ENCODE data around the gene F5. TPM values are rescaled to one million over a fixed set of nuclear protein-coding genes. Genes with fewer than 3 reads are reported as not detected.

The F5 gene
- total and polyA plus RNA-seq, 2 of the 13 experiments (the other 11 are each of a cell fraction or from before 2014, with no cell fraction given), result 38.3 to 64.0 TPM

DNA sequence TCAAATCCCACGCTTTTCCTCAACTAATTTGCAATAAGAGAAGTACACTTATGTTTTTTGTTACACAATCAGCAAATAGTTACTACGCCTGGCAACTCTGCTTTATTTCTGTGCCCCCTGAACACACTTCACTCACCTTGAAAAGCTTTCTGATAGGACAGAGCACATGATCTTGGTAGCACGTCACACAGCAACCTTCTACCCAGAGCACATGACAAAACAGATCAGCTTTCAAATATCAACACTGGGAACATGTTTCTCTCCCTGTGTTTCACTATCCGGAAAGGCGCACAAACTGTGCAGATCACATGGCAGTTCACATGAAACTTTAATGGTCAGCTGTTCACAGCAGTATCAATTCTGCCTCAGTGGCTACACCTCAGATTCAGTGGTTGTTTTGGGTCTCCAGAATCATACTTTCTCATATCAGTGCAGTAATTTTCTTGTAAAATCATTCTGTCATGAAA lies 102.7 kb downstream of the F5 start (continued):
- TF ChIP-seq, protein P1, sequence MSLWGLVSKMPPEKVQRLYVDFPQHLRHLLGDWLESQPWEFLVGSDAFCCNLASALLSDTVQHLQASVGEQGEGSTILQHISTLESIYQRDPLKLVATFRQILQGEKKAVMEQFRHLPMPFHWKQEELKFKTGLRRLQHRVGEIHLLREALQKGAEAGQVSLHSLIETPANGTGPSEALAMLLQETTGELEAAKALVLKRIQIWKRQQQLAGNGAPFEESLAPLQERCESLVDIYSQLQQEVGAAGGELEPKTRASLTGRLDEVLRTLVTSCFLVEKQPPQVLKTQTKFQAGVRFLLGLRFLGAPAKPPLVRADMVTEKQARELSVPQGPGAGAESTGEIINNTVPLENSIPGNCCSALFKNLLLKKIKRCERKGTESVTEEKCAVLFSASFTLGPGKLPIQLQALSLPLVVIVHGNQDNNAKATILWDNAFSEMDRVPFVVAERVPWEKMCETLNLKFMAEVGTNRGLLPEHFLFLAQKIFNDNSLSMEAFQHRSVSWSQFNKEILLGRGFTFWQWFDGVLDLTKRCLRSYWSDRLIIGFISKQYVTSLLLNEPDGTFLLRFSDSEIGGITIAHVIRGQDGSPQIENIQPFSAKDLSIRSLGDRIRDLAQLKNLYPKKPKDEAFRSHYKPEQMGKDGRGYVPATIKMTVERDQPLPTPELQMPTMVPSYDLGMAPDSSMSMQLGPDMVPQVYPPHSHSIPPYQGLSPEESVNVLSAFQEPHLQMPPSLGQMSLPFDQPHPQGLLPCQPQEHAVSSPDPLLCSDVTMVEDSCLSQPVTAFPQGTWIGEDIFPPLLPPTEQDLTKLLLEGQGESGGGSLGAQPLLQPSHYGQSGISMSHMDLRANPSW (CRISPR knock-in tag; IDR thresholded peaks at IDR 0.05; ENCODE audit: borderline replicate concordance), result no peak
- TF ChIP-seq MATR3 (CRISPR knock-in tag; IDR thresholded peaks at IDR 0.05) (no peak), KAT2B (IDR thresholded peaks at IDR 0.05; ENCODE audit: borderline replicate concordance, low read depth, low read length) (no peak), ZNF891 (CRISPR knock-in tag; IDR thresholded peaks at IDR 0.05) (no peak), MAFF (IDR thresholded peaks at IDR 0.05; ENCODE audit: low read depth, low read length) (peak; percentile 15; the same call in 1 of the 2 replicates), FOXA1 (IDR thresholded peaks at IDR 0.05) (no peak), FOXA1 (CRISPR knock-in tag; IDR thresholded peaks at IDR 0.05) (0 out of 2 replicates have a peak, but pooled peaks have one; percentile 22), ELF3 (CRISPR knock-in tag; IDR thresholded peaks at IDR 0.05) (peak; percentile 10; the same call in 1 of the 2 replicates), ZBTB21 (CRISPR knock-in tag; IDR thresholded peaks at IDR 0.05) (peak; percentile 83), SIX4 (CRISPR knock-in tag; IDR thresholded peaks at IDR 0.05) (peak; percentile 78), CREB1 (IDR thresholded peaks at IDR 0.05) (peak; percentile 76), CREB1 (CRISPR knock-in tag; IDR thresholded peaks at IDR 0.05) (peak; percentile 75), HOXA3 (CRISPR knock-in tag; IDR thresholded peaks at IDR 0.05) (peak; percentile 61), ZNF496 (CRISPR knock-in tag; IDR thresholded peaks at IDR 0.05; ENCODE audit: insufficient replicate concordance) (no peak), FOXK2 (IDR thresholded peaks at IDR 0.05) (peak; percentile 88), ZNF569 (CRISPR knock-in tag; IDR thresholded peaks at IDR 0.05; ENCODE audit: borderline replicate concordance) (no peak), SAP130 (CRISPR knock-in tag; IDR thresholded peaks at IDR 0.05; ENCODE audit: low read depth) (peak; percentile 94), KDM6A (CRISPR knock-in tag; IDR thresholded peaks at IDR 0.05; ENCODE audit: low read depth) (no peak), RBAK (CRISPR knock-in tag; IDR thresholded peaks at IDR 0.05) (no peak), ZNF598 (CRISPR knock-in tag; IDR thresholded peaks at IDR 0.05; ENCODE audit: borderline replicate concordance) (no peak), ZNF430 (CRISPR knock-in tag; IDR thresholded peaks at IDR 0.05) (0 out of 2 replicates have a peak, but pooled peaks have one; percentile 33), MED1 (CRISPR knock-in tag; IDR thresholded peaks at IDR 0.05) (peak; percentile 65)
- TF ChIP-seq, protein P2, sequence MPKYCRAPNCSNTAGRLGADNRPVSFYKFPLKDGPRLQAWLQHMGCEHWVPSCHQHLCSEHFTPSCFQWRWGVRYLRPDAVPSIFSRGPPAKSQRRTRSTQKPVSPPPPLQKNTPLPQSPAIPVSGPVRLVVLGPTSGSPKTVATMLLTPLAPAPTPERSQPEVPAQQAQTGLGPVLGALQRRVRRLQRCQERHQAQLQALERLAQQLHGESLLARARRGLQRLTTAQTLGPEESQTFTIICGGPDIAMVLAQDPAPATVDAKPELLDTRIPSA (CRISPR knock-in tag; IDR thresholded peaks at IDR 0.05; ENCODE audit: borderline replicate concordance), result no peak
- TF ChIP-seq, protein P3, sequence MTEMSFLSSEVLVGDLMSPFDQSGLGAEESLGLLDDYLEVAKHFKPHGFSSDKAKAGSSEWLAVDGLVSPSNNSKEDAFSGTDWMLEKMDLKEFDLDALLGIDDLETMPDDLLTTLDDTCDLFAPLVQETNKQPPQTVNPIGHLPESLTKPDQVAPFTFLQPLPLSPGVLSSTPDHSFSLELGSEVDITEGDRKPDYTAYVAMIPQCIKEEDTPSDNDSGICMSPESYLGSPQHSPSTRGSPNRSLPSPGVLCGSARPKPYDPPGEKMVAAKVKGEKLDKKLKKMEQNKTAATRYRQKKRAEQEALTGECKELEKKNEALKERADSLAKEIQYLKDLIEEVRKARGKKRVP (CRISPR knock-in tag; IDR thresholded peaks at IDR 0.05), result peak in 1 of 2 experiments; percentile 32; a peak in 1 of 4 replicates
- TF ChIP-seq, protein P4, sequence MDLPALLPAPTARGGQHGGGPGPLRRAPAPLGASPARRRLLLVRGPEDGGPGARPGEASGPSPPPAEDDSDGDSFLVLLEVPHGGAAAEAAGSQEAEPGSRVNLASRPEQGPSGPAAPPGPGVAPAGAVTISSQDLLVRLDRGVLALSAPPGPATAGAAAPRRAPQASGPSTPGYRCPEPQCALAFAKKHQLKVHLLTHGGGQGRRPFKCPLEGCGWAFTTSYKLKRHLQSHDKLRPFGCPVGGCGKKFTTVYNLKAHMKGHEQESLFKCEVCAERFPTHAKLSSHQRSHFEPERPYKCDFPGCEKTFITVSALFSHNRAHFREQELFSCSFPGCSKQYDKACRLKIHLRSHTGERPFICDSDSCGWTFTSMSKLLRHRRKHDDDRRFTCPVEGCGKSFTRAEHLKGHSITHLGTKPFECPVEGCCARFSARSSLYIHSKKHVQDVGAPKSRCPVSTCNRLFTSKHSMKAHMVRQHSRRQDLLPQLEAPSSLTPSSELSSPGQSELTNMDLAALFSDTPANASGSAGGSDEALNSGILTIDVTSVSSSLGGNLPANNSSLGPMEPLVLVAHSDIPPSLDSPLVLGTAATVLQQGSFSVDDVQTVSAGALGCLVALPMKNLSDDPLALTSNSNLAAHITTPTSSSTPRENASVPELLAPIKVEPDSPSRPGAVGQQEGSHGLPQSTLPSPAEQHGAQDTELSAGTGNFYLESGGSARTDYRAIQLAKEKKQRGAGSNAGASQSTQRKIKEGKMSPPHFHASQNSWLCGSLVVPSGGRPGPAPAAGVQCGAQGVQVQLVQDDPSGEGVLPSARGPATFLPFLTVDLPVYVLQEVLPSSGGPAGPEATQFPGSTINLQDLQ (CRISPR knock-in tag; IDR thresholded peaks at IDR 0.05), result no peak
- TF ChIP-seq, protein P5, sequence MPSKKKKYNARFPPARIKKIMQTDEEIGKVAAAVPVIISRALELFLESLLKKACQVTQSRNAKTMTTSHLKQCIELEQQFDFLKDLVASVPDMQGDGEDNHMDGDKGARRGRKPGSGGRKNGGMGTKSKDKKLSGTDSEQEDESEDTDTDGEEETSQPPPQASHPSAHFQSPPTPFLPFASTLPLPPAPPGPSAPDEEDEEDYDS (CRISPR knock-in tag; IDR thresholded peaks at IDR 0.05), result peak; percentile 50; the same call in 1 of the 2 replicates

All from HepG2 (cell line).